ENCODE results near the gene GRPEL2. TPM values are rescaled to one million over a fixed set of nuclear protein-coding genes. Genes with fewer than 3 reads are reported as not detected.

GRPEL2 gene
- total and polyA plus RNA-seq, 2 of the 8 experiments (the other 6 are each of a cell fraction or from before 2014, with no cell fraction given) = 11.2 to 52.2 TPM

DNA sequence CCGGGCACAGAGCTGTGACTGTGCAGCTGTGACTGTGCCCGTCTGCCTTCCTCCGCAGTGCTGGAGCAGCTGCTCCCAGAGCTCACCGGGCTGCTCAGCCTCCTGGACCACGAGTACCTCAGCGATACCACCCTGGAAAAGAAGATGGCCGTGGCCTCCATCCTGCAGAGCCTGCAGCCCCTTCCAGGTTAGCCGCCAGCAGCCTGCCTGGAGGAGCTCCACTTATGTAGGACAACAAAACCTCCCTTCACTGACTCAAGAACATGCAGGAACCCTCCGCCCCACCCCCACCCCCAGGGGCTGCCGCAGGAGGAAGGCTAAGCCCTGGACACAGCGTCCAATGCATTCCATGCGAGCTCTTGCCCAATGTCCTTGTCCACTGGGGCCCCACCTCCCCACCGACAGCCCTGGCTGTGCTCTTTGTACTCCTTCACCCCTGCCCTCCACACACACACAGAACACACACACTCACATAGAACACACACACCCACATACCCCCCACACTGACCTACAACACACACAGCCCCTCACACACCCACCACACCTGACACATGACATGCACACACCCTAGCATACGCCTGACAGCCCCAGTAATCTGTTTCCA lies 45.7 kb upstream of the GRPEL2 start:
- no peak overlapping the region for H2AK5ac ChIP-seq (ENCODE audit: low read depth, low read length)
- H3K9me3 ChIP-seq (ENCODE audit: insufficient read depth in 2 of 2, low read depth in 1 of 2, low read length in 1 of 2) = no peaks in the 10 kb centered on the region
- no peak overlapping the region for H4K5ac ChIP-seq (ENCODE audit: insufficient read length, low read depth, low read length)
- H3K4me1 ChIP-seq (replicated peaks in 1 of 4; ENCODE audit: control insufficient read depth in 3 of 4, insufficient read depth in 4 of 4, low read length in 3 of 4) = peaks cover 0 to 6% (median 2%) of the 10 kb centered on the region in 4 experiments; a peak in 3 of 7 replicates
- H3K23me2 ChIP-seq (ENCODE audit: low read depth, low read length) = no peaks in the 10 kb centered on the region; the same call in 1 of the 2 replicates
- H3K4me3 ChIP-seq (ENCODE audit: extremely low read depth in 1 of 4, insufficient read depth in 2 of 4, low read depth in 3 of 4, low read length in 4 of 4) = no peak overlapping the region
- POLR2A ChIA-PET (ENCODE audit: partially characterized antibody) = interaction anchor here (0.9 kb wide), 1 partner anchor 12 kb away, joined by 3 read pairs; no protein-coding TSS in a partner anchor
- DNase-seq (ENCODE audit: low read depth in 1 of 2, low spot score in 2 of 2) (no peak), FAIRE-seq (no peak)
- H3K18ac ChIP-seq (ENCODE audit: extremely low read depth, low read length) = no peak overlapping the region
- H2BK15ac ChIP-seq (ENCODE audit: low read length) = no peak overlapping the region
- H3K14ac ChIP-seq (ENCODE audit: insufficient read length) = no peak overlapping the region
- H2BK120ac ChIP-seq (replicated peaks; ENCODE audit: low read depth, low read length) = no peak overlapping the region
- no peak overlapping the region for H2AFZ ChIP-seq (ENCODE audit: low read length)
- H2BK5ac ChIP-seq (ENCODE audit: low read depth, low read length) = no peak overlapping the region
- no peak overlapping the region for H3K4me2 ChIP-seq (ENCODE audit: insufficient read depth in 1 of 2, low read depth in 2 of 2, low read length in 2 of 2)
- no peaks in the 10 kb centered on the region for H3K27me3 ChIP-seq (replicated peaks in 1 of 4; ENCODE audit: control insufficient read depth in 3 of 4, extremely low read depth in 1 of 4, insufficient read depth in 3 of 4, low read length in 3 of 4)
- no peak overlapping the region for H2BK12ac ChIP-seq (ENCODE audit: low read depth, low read length)
- 96% methylated on average over 13 of the region's 14 CpGs; no CpG with 5 or more reads in 1 of the 2 experiments for WGBS, 2 experiments (ENCODE audit: extremely low coverage in 1 of 2, insufficient coverage in 1 of 2, insufficient read length in 1 of 2, insufficient replicate concordance in 2 of 2, low coverage in 1 of 2, low lambda C conversion rate in 2 of 2, missing lambda C conversion rate in 1 of 2)
- no peak overlapping the region for H3K4ac ChIP-seq (replicated peaks; ENCODE audit: insufficient read length, low read depth, low read length)
- TF ChIP-seq JUND (IDR thresholded peaks at IDR 0.05; ENCODE audit: low read length) = no peak
- no peak for TF ChIP-seq SUZ12 (IDR thresholded peaks at IDR 0.05; ENCODE audit: low read length)
- TF ChIP-seq RFX5 (IDR thresholded peaks at IDR 0.05; ENCODE audit: borderline replicate concordance, low read depth, low read length) = no peak
- no peak for TF ChIP-seq RAD21 (IDR thresholded peaks at IDR 0.05 in 1 of 2, conservative IDR thresholded peaks at IDR 0.05 in 1 of 2; ENCODE audit: low read depth in 2 of 2, low read length in 2 of 2)
- TF ChIP-seq, protein P1, sequence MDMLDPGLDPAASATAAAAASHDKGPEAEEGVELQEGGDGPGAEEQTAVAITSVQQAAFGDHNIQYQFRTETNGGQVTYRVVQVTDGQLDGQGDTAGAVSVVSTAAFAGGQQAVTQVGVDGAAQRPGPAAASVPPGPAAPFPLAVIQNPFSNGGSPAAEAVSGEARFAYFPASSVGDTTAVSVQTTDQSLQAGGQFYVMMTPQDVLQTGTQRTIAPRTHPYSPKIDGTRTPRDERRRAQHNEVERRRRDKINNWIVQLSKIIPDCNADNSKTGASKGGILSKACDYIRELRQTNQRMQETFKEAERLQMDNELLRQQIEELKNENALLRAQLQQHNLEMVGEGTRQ (IDR thresholded peaks at IDR 0.05; ENCODE audit: low read length) = no peak
- no peak for TF ChIP-seq TCF12 (IDR thresholded peaks at IDR 0.05; ENCODE audit: low read depth, low read length)
- no peak for TF ChIP-seq POLR2AphosphoS5 (IDR thresholded peaks at IDR 0.05; ENCODE audit: low read depth, low read length)
- TF ChIP-seq SP1 (IDR thresholded peaks at IDR 0.05; ENCODE audit: low read depth, low read length) = no peak
- no peak overlapping the region for H3K27ac ChIP-seq (ENCODE audit: low read depth, low read length)
- H4K20me1 ChIP-seq (replicated peaks in 1 of 2; ENCODE audit: control insufficient read depth in 1 of 2, insufficient read depth in 2 of 2, low read length in 2 of 2) = no peaks in the 10 kb centered on the region
- no peak overlapping the region for H3K9ac ChIP-seq (replicated peaks in 1 of 4; ENCODE audit: extremely low read depth in 1 of 4, low read depth in 3 of 4, low read length in 3 of 4)
- H3K36me3 ChIP-seq (ENCODE audit: control insufficient read depth in 2 of 4, insufficient read depth in 4 of 4, low read length in 3 of 4) = no peaks in the 10 kb centered on the region
- no peak overlapping the region for H4K91ac ChIP-seq (replicated peaks; ENCODE audit: insufficient read length, low read length)
- H3K23ac ChIP-seq (ENCODE audit: insufficient read length) = no peak overlapping the region
- no peak overlapping the region for H3K56ac ChIP-seq (replicated peaks; ENCODE audit: insufficient read length, low read depth, low read length)
- no peak overlapping the region for H2BK20ac ChIP-seq (ENCODE audit: low read length)
- no peaks in the 10 kb centered on the region for H3K79me2 ChIP-seq (ENCODE audit: control insufficient read depth in 1 of 2, insufficient read depth in 2 of 2, low read length in 2 of 2)
- no peaks in the 10 kb centered on the region for H3K79me1 ChIP-seq (ENCODE audit: low read depth, low read length)
- no peak overlapping the region; the same call in 1 of the 2 replicates for H4K8ac ChIP-seq (ENCODE audit: extremely low read depth, insufficient read depth, low read length)
- CTCF ChIA-PET (ENCODE audit: partially characterized antibody) = interaction anchor here (0.6 to 4.1 kb wide), 8 partner anchors 8 to 80 kb away, joined by 3 to 25 read pairs (median 6); partner anchors contain the start of gene IL17B

Measured in H1 (cell line).